Measurements from ENCODE around the gene IL16. TPM values are rescaled to one million over a fixed set of nuclear protein-coding genes. Genes with fewer than 3 reads are reported as not detected.

Gene IL16
- polyA plus RNA-seq, 1 donor from 2014 or later: not detected

DNA sequence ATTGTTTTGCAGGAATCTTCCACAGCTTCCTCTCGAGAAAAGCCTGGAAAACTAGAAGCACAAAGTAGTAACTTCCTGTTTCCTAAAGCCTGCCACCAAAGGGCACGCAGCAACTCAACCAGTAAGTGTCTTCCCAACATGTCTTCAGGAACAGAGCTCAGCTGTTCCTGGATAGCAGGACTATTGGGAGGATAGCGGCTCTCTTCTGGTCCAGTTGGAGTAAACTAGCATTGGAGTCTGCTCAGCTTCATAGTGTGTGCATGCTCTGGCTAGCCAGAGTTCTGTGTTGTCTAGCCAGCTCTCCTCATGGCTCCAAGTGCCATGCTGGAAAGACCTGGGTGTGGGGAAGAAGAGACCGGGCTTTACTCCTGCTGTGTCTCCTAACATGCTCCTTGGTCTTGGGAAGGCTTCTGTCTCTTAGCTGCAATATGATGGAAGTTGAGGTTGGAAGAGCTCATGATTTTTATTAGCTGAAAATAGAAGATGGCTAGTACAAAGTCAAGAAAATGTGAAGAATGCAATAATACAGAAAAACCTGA lies 63.1 kb downstream of the IL16 start:
- no peaks in the 10 kb centered on the region for H4K20me1 ChIP-seq (ENCODE audit: insufficient read depth)
- no peak overlapping the region for H3K9ac ChIP-seq (ENCODE audit: low read length)
- no peak overlapping the region for H3K4me2 ChIP-seq (ENCODE audit: low read length)
- TF ChIP-seq TAF1 (IDR thresholded peaks at IDR 0.05; ENCODE audit: low read depth): no peak
- TF ChIP-seq EP300 (conservative IDR thresholded peaks at IDR 0.05; ENCODE audit: poor library complexity, severe bottlenecking): no peak
- TF ChIP-seq, protein P1, sequence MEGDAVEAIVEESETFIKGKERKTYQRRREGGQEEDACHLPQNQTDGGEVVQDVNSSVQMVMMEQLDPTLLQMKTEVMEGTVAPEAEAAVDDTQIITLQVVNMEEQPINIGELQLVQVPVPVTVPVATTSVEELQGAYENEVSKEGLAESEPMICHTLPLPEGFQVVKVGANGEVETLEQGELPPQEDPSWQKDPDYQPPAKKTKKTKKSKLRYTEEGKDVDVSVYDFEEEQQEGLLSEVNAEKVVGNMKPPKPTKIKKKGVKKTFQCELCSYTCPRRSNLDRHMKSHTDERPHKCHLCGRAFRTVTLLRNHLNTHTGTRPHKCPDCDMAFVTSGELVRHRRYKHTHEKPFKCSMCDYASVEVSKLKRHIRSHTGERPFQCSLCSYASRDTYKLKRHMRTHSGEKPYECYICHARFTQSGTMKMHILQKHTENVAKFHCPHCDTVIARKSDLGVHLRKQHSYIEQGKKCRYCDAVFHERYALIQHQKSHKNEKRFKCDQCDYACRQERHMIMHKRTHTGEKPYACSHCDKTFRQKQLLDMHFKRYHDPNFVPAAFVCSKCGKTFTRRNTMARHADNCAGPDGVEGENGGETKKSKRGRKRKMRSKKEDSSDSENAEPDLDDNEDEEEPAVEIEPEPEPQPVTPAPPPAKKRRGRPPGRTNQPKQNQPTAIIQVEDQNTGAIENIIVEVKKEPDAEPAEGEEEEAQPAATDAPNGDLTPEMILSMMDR (IDR thresholded peaks at IDR 0.05; ENCODE audit: poor library complexity, severe bottlenecking): no peak
- TF ChIP-seq SMC3 (conservative IDR thresholded peaks at IDR 0.05; ENCODE audit: poor library complexity): no peak
- no peak for TF ChIP-seq POLR2AphosphoS5 (IDR thresholded peaks at IDR 0.05)
- no peak for TF ChIP-seq RAD21 (conservative IDR thresholded peaks at IDR 0.05)
- no peak for TF ChIP-seq MXI1 (conservative IDR thresholded peaks at IDR 0.05; ENCODE audit: poor library complexity, severe bottlenecking)
- TF ChIP-seq, protein P2, sequence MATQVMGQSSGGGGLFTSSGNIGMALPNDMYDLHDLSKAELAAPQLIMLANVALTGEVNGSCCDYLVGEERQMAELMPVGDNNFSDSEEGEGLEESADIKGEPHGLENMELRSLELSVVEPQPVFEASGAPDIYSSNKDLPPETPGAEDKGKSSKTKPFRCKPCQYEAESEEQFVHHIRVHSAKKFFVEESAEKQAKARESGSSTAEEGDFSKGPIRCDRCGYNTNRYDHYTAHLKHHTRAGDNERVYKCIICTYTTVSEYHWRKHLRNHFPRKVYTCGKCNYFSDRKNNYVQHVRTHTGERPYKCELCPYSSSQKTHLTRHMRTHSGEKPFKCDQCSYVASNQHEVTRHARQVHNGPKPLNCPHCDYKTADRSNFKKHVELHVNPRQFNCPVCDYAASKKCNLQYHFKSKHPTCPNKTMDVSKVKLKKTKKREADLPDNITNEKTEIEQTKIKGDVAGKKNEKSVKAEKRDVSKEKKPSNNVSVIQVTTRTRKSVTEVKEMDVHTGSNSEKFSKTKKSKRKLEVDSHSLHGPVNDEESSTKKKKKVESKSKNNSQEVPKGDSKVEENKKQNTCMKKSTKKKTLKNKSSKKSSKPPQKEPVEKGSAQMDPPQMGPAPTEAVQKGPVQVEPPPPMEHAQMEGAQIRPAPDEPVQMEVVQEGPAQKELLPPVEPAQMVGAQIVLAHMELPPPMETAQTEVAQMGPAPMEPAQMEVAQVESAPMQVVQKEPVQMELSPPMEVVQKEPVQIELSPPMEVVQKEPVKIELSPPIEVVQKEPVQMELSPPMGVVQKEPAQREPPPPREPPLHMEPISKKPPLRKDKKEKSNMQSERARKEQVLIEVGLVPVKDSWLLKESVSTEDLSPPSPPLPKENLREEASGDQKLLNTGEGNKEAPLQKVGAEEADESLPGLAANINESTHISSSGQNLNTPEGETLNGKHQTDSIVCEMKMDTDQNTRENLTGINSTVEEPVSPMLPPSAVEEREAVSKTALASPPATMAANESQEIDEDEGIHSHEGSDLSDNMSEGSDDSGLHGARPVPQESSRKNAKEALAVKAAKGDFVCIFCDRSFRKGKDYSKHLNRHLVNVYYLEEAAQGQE (IDR thresholded peaks at IDR 0.05; ENCODE audit: borderline replicate concordance): no peak
- TF ChIP-seq EZH2 (IDR thresholded peaks at IDR 0.05; ENCODE audit: borderline replicate concordance, insufficient read depth, low read length, poor library complexity, severe bottlenecking): no peak
- H3K9me2 ChIP-seq (ENCODE audit: insufficient read depth, low read length): no peaks in the 10 kb centered on the region
- no peak overlapping the region for H3K4me3 ChIP-seq (ENCODE audit: low read length)
- no peak overlapping the region for H2AFZ ChIP-seq (ENCODE audit: low read depth, low read length)
- H3K27ac ChIP-seq (ENCODE audit: low read length): no peak overlapping the region
- H3K79me2 ChIP-seq (replicated peaks; ENCODE audit: insufficient read depth, low read length): no peaks in the 10 kb centered on the region
- H3K9me3 ChIP-seq (ENCODE audit: low read length): no peaks in the 10 kb centered on the region
- H3K27me3 ChIP-seq (ENCODE audit: insufficient read depth, low read depth, low read length): no peaks in the 10 kb centered on the region
- no peaks in the 10 kb centered on the region for H3K36me3 ChIP-seq (ENCODE audit: insufficient read depth, low read length)
- no peaks in the 10 kb centered on the region for H3F3A ChIP-seq (ENCODE audit: insufficient read depth, low read length, poor library complexity, severe bottlenecking)

DNA sequence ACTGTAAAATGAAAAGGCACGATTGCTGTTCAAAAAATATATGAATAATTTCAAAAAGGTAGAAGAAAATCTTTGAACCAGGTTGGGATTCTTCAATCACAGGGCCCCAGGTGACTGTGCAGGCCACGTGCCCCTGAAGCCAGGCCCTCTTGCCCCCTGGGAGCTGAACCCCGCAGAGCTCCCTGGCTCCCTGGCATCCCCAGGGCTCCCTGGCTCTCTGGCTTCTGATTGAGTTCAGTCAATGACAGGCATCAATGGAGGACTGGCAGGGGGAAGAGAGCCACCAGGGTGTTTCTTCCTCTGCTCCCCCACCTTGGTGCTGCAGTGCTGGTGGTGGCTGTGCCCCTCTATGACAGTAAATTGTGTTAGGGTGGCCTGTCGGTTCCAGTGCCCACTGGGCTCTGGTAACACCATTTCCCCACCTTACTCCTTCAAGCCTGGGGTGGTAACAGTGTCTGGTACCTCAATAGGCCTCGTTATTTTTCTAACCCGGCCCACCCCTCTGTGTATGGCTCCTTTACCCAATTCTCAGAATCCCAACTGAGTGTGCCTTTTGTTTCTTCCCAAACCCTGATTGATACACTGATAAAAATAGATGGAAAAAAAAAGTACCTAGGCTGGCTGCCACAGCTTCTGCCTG lies 64.6 kb downstream of the IL16 start:
- Histone ChIP-seq H4K20me1 (ENCODE audit: insufficient read depth) (no peaks in the 10 kb centered on the region), H3K4me3 (ENCODE audit: low read length) (no peak overlapping the region), H3K79me2 (replicated peaks; ENCODE audit: insufficient read depth, low read length) (no peaks in the 10 kb centered on the region), H2AFZ (ENCODE audit: low read depth, low read length) (no peak overlapping the region), H3K27me3 (ENCODE audit: insufficient read depth, low read depth, low read length) (no peaks in the 10 kb centered on the region), H3K27ac (ENCODE audit: low read length) (no peak overlapping the region), H3K36me3 (ENCODE audit: insufficient read depth, low read length) (no peaks in the 10 kb centered on the region), H3K9me2 (ENCODE audit: insufficient read depth, low read length) (no peaks in the 10 kb centered on the region), H3F3A (ENCODE audit: insufficient read depth, low read length, poor library complexity, severe bottlenecking) (no peaks in the 10 kb centered on the region), H3K9ac (ENCODE audit: low read length) (no peak overlapping the region), H3K9me3 (ENCODE audit: low read length) (no peaks in the 10 kb centered on the region), H3K4me2 (ENCODE audit: low read length) (no peak overlapping the region)
- TF ChIP-seq SMC3 (conservative IDR thresholded peaks at IDR 0.05; ENCODE audit: poor library complexity): no peak

Measured in neural cell (in vitro differentiated cells).